DND-41 (cell line): ENCODE data around the gene TMEM127.

ENCODE experiments used
- ATAC-seq: fragments of 200-7000 bp; cut with Tn5 transposase; 3 replicates; pipeline ENCODE4 v1.9.1; 2021; ENCODE audit warnings: low read depth; ENCODE audit not compliant: insufficient read depth
- DNase-seq: peaks from one replicate; pipeline ENCODE4 v3.0.0-alpha.2; 2020
- H2AFZ ChIP-seq: 2 replicates; pipeline ENCODE4 v1.6.0; 2012; ENCODE audit warnings: low read depth, low read length
- H3K27ac ChIP-seq: 2 replicates; pipeline ENCODE4 v1.5.1; 2012; ENCODE audit warnings: low read length, inconsistent platforms
- H3K27me3 ChIP-seq: fragments of 200-600 bp; sonication (generic); 2 replicates; pipeline ENCODE4 v1.6.0; 2012; ENCODE audit warnings: low read length, mild to moderate bottlenecking, inconsistent platforms; ENCODE audit not compliant: insufficient read depth, poor library complexity
- H3K36me3 ChIP-seq: 2 replicates; pipeline ENCODE4 v1.5.1; 2012; ENCODE audit warnings: low read length, inconsistent platforms; ENCODE audit not compliant: insufficient read depth
- H3K4me1 ChIP-seq: 2 replicates; pipeline ENCODE4 v1.5.1; 2012; ENCODE audit warnings: mild to moderate bottlenecking, low read length; ENCODE audit not compliant: insufficient read depth
- H3K4me2 ChIP-seq: 2 replicates; pipeline ENCODE4 v1.6.0; 2012; ENCODE audit warnings: mild to moderate bottlenecking, moderate library complexity, low read length, inconsistent platforms; ENCODE audit not compliant: insufficient read depth
- H3K4me3 ChIP-seq, 2 experiments: fragments of 200-600 bp in 1 of 2; shearing (Covaris generic) in 1 of 2; 2 replicates each; pipeline ENCODE4 v1.5.1; 2012 to 2016; ENCODE audit warnings: inconsistent platforms in 2 of 2, low read length in 2 of 2, mild to moderate bottlenecking in 2 of 2, low read depth in 1 of 2, moderate library complexity in 1 of 2
- H3K79me2 ChIP-seq: 2 replicates; pipeline ENCODE4 v1.6.0; 2012; ENCODE audit warnings: low read length, inconsistent platforms; ENCODE audit not compliant: insufficient read depth
- H3K9ac ChIP-seq: 2 replicates; pipeline ENCODE4 v1.6.0; 2012; ENCODE audit warnings: low read depth, mild to moderate bottlenecking, inconsistent platforms, low read length, moderate library complexity
- H3K9me3 ChIP-seq: 2 replicates; pipeline ENCODE4 v1.5.1; 2012; ENCODE audit warnings: low read length, moderate library complexity, mild to moderate bottlenecking, inconsistent platforms; ENCODE audit not compliant: insufficient read depth, severe bottlenecking
- H4K20me1 ChIP-seq: 2 replicates; pipeline ENCODE4 v1.6.0; 2012; ENCODE audit warnings: low read length; ENCODE audit not compliant: insufficient read depth
- EZH2 ChIP-seq: IDR thresholded peaks from 3 replicates; pipeline ENCODE4 v1.6.1; 2012; ENCODE audit warnings: borderline replicate concordance, low read depth, mild to moderate bottlenecking, moderate library complexity, low read length, inconsistent platforms; ENCODE audit not compliant: severe bottlenecking
- TF ChIP-seq, protein P1 (sequence below): IDR thresholded peaks from 2 replicates; pipeline ENCODE4 v1.5.1; 2012; ENCODE audit warnings: borderline replicate concordance, low read length, moderate library complexity, mild to moderate bottlenecking; ENCODE audit not compliant: poor library complexity, severe bottlenecking; ENCODE audit errors: extremely low read depth

TMEM127 gene, protein sequence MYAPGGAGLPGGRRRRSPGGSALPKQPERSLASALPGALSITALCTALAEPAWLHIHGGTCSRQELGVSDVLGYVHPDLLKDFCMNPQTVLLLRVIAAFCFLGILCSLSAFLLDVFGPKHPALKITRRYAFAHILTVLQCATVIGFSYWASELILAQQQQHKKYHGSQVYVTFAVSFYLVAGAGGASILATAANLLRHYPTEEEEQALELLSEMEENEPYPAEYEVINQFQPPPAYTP

DNA sequence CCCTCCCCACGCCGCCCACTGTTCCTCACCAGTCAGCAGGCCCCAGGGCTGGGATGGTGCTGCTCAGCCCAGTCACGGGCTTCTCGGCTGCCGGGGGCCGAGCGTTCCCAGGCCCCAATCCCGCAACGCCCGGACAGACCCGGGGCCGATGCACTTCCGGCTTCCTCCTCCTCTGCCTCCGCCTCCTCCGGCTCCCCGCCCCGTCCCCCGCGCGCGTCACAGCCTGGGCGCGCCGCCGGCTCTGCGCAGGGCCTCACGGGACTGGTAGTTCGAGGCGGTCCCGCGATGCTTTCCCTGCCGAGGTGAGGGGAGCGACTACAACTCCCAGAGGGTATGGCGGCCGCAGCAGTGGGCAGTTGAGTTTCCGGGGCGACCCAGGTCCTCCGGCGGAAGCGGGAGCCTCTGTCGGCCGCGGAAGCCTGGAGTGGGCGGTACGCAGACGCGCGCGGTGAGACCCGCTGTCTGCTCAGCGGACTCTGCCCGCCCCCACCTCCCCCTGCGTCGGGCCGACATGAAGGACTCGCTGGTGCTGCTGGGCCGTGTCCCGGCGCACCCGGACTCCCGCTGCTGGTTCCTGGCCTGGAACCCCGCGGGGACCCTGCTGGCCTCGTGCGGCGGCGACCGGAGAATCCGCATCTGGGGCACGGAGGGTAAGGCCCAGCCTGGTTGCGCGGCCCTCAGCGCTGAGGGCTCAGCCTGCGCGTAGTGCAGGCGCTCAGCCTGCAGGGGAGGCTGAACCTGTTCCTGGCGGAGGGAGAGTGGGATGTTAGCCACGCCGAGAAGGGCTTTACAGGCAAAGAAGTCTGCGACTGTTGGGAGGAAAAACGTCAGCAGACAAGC is at the start of gene TMEM127, which contains the start of gene CIAO1:
TSS of gene TMEM127 (minus strand) at position 158 of the 840 bp plus-strand sequence. CDS start 616 bp downstream, outside the sequence.
TSS of gene CIAO1 (plus strand) at position 386 of the 840 bp plus-strand sequence. CDS start at position 512, 126 bp downstream.
- peak within 1 kb of the TSS; percentile 89 for H3K9ac ChIP-seq
- H3K27ac ChIP-seq: peak within 1 kb of the TSS; percentile 81
- H3K4me1 ChIP-seq: peaks cover 33% of the 10 kb centered on the region
- peak within 1 kb of the TSS; percentile 61 to 96 for H3K4me3 ChIP-seq
- H3K27me3 ChIP-seq: no peaks in the 10 kb centered on the region
- DNase-seq (peak; percentile 99), ATAC-seq (peak; percentile 95)
- peaks cover 72% of the 10 kb centered on the region for H3K79me2 ChIP-seq
- H3K9me3 ChIP-seq: no peaks in the 10 kb centered on the region
- peaks cover 35% of the 10 kb centered on the region for H4K20me1 ChIP-seq
- H2AFZ ChIP-seq: peak within 1 kb of the TSS; percentile 95
- TF ChIP-seq, protein P1, sequence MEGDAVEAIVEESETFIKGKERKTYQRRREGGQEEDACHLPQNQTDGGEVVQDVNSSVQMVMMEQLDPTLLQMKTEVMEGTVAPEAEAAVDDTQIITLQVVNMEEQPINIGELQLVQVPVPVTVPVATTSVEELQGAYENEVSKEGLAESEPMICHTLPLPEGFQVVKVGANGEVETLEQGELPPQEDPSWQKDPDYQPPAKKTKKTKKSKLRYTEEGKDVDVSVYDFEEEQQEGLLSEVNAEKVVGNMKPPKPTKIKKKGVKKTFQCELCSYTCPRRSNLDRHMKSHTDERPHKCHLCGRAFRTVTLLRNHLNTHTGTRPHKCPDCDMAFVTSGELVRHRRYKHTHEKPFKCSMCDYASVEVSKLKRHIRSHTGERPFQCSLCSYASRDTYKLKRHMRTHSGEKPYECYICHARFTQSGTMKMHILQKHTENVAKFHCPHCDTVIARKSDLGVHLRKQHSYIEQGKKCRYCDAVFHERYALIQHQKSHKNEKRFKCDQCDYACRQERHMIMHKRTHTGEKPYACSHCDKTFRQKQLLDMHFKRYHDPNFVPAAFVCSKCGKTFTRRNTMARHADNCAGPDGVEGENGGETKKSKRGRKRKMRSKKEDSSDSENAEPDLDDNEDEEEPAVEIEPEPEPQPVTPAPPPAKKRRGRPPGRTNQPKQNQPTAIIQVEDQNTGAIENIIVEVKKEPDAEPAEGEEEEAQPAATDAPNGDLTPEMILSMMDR: peak; percentile 59
- TF ChIP-seq EZH2: no peak
- H3K36me3 ChIP-seq: peaks cover 56% of the 10 kb centered on the region
- peak within 1 kb of the TSS; percentile 95 for H3K4me2 ChIP-seq

DNA sequence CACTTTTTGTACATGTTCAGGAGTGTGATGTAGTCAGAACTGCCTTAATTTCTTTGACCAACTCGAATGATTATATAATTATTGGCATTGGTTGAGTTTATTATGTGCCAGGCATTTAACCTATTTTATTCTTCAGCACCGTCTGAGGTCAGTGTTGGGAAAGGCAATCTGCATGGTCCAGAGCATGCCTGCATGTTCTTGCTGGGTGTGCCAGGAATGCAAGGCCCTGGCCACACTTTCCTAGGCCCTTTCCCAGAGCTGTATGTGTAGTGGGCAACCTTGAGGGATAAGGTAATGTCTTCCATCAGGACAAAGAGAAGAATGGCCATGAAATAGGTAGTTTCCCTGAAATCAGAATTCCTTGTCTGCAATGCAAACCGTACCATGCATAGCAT is 49.2 kb upstream of the TMEM127 start:
- no peaks in the 10 kb centered on the region for H3K27me3 ChIP-seq
- no peak overlapping the region for H2AFZ ChIP-seq
- ATAC-seq (no peak), DNase-seq (no peak)
- no peaks in the 10 kb centered on the region for H4K20me1 ChIP-seq
- peak overlapping the region; percentile 79 for H3K27ac ChIP-seq
- H3K9ac ChIP-seq: no peak overlapping the region
- no peaks in the 10 kb centered on the region for H3K9me3 ChIP-seq
- H3K4me3 ChIP-seq: no peak overlapping the region
- H3K79me2 ChIP-seq: no peaks in the 10 kb centered on the region
- no peak overlapping the region for H3K4me2 ChIP-seq
- peaks cover 30% of the 10 kb centered on the region for H3K4me1 ChIP-seq
- no peaks in the 10 kb centered on the region for H3K36me3 ChIP-seq
- no peak for TF ChIP-seq EZH2
- TF ChIP-seq, protein P1: no peak

DNA sequence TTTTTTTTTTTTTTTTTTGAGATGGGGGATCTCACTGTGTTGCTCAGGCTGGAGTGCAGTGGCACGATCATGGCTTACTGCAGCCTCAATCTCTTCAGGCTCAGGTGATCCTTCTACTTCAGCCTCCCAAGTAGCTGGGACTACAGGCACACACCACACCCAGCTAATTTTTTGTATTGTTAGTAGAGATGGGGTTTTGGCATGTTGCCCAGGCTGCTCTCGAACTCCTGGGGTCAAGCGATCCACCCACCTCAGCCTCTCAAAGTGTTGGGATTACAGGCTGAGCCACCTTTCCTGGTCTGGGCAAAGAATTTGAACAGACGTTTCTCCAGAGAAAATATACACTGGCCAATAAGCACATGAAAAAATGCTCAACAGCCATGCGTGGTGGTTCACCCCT is 42.5 kb upstream of the TMEM127 start:
- peaks cover 34% of the 10 kb centered on the region for H3K79me2 ChIP-seq
- H3K27ac ChIP-seq: no peak overlapping the region
- H3K4me3 ChIP-seq: no peak overlapping the region
- ATAC-seq: no peak
- no peak overlapping the region for H2AFZ ChIP-seq
- no peaks in the 10 kb centered on the region for H3K9me3 ChIP-seq
- H3K36me3 ChIP-seq: peaks cover 14% of the 10 kb centered on the region
- H3K27me3 ChIP-seq: no peaks in the 10 kb centered on the region
- H4K20me1 ChIP-seq: peaks cover 6% of the 10 kb centered on the region; the same call in 1 of the 2 replicates
- H3K9ac ChIP-seq: no peak overlapping the region
- H3K4me2 ChIP-seq: no peak overlapping the region
- DNase-seq: no peak
- TF ChIP-seq EZH2: no peak
- TF ChIP-seq, protein P1: no peak
- H3K4me1 ChIP-seq: peaks cover 30% of the 10 kb centered on the region
